ENCODE data around the gene MMP2. TPM values are rescaled to one million over a fixed set of nuclear protein-coding genes. Genes with fewer than 3 reads are reported as not detected.

The MMP2 gene
- total and polyA plus RNA-seq, 10 of the 15 experiments (the other 5 are each of a cell fraction or from before 2014, with no cell fraction given): 0.37 to 0.80 (median 0.59) TPM; not detected in 7

GRCh38 chr16:55506708-55507107, 27.7 kb downstream of the MMP2 start:
- H3K9ac ChIP-seq (ENCODE audit: control insufficient read depth, insufficient read depth, low read length): no peak overlapping the region
- TF ChIP-seq CHD1 (IDR thresholded peaks at IDR 0.05; ENCODE audit: low read depth, low read length) (no peak), CBFB (IDR thresholded peaks at IDR 0.05; ENCODE audit: low read depth) (no peak), JUNB (IDR thresholded peaks at IDR 0.05) (no peak), SKIL (IDR thresholded peaks at IDR 0.05; ENCODE audit: low read depth, poor library complexity, severe bottlenecking) (no peak), E2F8 (IDR thresholded peaks at IDR 0.05; ENCODE audit: low read depth, partially characterized antibody) (no peak), ZBTB11 (CRISPR knock-in tag; IDR thresholded peaks at IDR 0.05) (no peak), HSF1 (IDR thresholded peaks at IDR 0.05; ENCODE audit: low read depth, low read length) (no peak), SMAD5 (IDR thresholded peaks at IDR 0.05; ENCODE audit: low read depth) (no peak), RB1 (IDR thresholded peaks at IDR 0.05; ENCODE audit: borderline replicate concordance) (no peak), ATF3 (IDR thresholded peaks at IDR 0.05; ENCODE audit: borderline replicate concordance, extremely low read depth, low read depth, low read length) (no peak)

More at GRCh38 chr16:55506708-55507107, 27.7 kb downstream of the MMP2 start:
- ChIA-PET CTCF (interaction anchor here (1.2 kb wide), 1 partner anchor 8 kb away, joined by 3 read pairs; no protein-coding TSS in a partner anchor), SMC1A (ENCODE audit: uncharacterized antibody, unreplicated experiment) (no interaction called here), RAD21 (ENCODE audit: unreplicated experiment) (no interaction called here), POLR2A (no interaction called here)
- H3K4me1 ChIP-seq (ENCODE audit: control insufficient read depth, insufficient read depth, low read length): no peaks in the 10 kb centered on the region
- intact Hi-C loops (cut with micrococcal nuclease; ENCODE audit: unreplicated experiment) (no loop called here), in situ Hi-C loops (cut with MboI) (no loop called here)
- DNase-seq (ENCODE audit: low read depth, low spot score) (no peak), ATAC-seq (no peak), FAIRE-seq (no peak)
- H3K27ac ChIP-seq (ENCODE audit: control insufficient read depth, insufficient read depth): no peak overlapping the region
- no TSS peak for BruUV-seq (replicated peaks)
- 22% methylated on average over 4 of the region's 4 CpGs for WGBS (ENCODE audit: insufficient coverage, insufficient replicate concordance, low lambda C conversion rate, missing lambda C conversion rate)
- no peaks in the 10 kb centered on the region for H4K20me1 ChIP-seq (ENCODE audit: control insufficient read depth, insufficient read depth)
- no peaks in the 10 kb centered on the region; a peak in 1 of 4 replicates for H3K27me3 ChIP-seq (replicated peaks in 1 of 2; ENCODE audit: control insufficient read depth in 2 of 2, insufficient read depth in 2 of 2, low read length in 1 of 2)
- no peaks in the 10 kb centered on the region for H3K36me3 ChIP-seq (ENCODE audit: control insufficient read depth in 2 of 2, insufficient read depth in 2 of 2, low read length in 1 of 2)
- no peaks in the 10 kb centered on the region for H3K79me2 ChIP-seq (ENCODE audit: control insufficient read depth, insufficient read depth, low read length)
- H2AFZ ChIP-seq (ENCODE audit: control insufficient read depth, low read depth, low read length): no peak overlapping the region
- no peak overlapping the region for H3K4me3 ChIP-seq
- H3K9me3 ChIP-seq (replicated peaks; ENCODE audit: control insufficient read depth, insufficient read depth, low read length): no peaks in the 10 kb centered on the region
- no peak overlapping the region for H3K4me2 ChIP-seq (ENCODE audit: control insufficient read depth, insufficient read depth)

Measured in GM12878 (cell line).